CD4-positive, alpha-beta T cell treated with Interleukin-4 for 4 hours (primary cell): ENCODE data around the gene PDE11A.
"Not testable (repeated sequence)": the region's sequence is repeated elsewhere in the genome, so short reads cannot be mapped to it uniquely, and the experiment has no call there.

Source experiments
- DNase-seq: peaks from one replicate; pipeline ENCODE4 v3.0.0-alpha.2; 2020

The PDE11A gene

GRCh38 chr2:177808984-177809809 is 263.4 kb downstream of the PDE11A start:
- no peak for DNase-seq

GRCh38 chr2:177806025-177806424 is 266.6 kb downstream of the PDE11A start:
- no peak for DNase-seq

GRCh38 chr2:177799531-177799930 is 273.0 kb downstream of the PDE11A start:
- no peak for DNase-seq

GRCh38 chr2:177797808-177798207 is 274.8 kb downstream of the PDE11A start:
- no peak for DNase-seq

- no peak for DNase-seq
Measured at GRCh38 chr2:177796654-177797415, 275.7 kb downstream of the PDE11A start.

GRCh38 chr2:177796011-177796410 is 276.6 kb downstream of the PDE11A start:
- no peak for DNase-seq

GRCh38 chr2:177785143-177785542 is 287.4 kb downstream of the PDE11A start:
- not testable (repeated sequence) for DNase-seq

GRCh38 chr2:177784745-177785067 is 287.9 kb downstream of the PDE11A start:
- no peak for DNase-seq

GRCh38 chr2:177783835-177784744 is 288.5 kb downstream of the PDE11A start:
- DNase-seq: peak; percentile 24

GRCh38 chr2:177783091-177783490 is 289.5 kb downstream of the PDE11A start:
- no peak for DNase-seq

- no peak for DNase-seq
Measured at GRCh38 chr2:177782613-177783012, 290.0 kb downstream of the PDE11A start.

GRCh38 chr2:177778472-177778871 is 294.1 kb downstream of the PDE11A start:
- no peak for DNase-seq

GRCh38 chr2:177772529-177772928 is 300.0 kb downstream of the PDE11A start:
- peak; percentile 37 for DNase-seq

GRCh38 chr2:177771191-177771590 is 301.4 kb downstream of the PDE11A start:
- no peak for DNase-seq

GRCh38 chr2:177767768-177768167 is 304.8 kb downstream of the PDE11A start:
- no peak for DNase-seq

- DNase-seq: no peak
Measured at GRCh38 chr2:177765698-177766097, 306.9 kb downstream of the PDE11A start.

- DNase-seq: peak; percentile 67
Measured at GRCh38 chr2:177763531-177764265, 308.9 kb downstream of the PDE11A start.

- DNase-seq: no peak
Measured at GRCh38 chr2:177759443-177759842, 313.1 kb downstream of the PDE11A start.

- DNase-seq: no peak
Measured at GRCh38 chr2:177758591-177759371, 313.8 kb downstream of the PDE11A start.

- DNase-seq: no peak
Measured at GRCh38 chr2:177756336-177756735, 316.2 kb downstream of the PDE11A start.

- DNase-seq: no peak
Measured at GRCh38 chr2:177754492-177754873, 318.1 kb downstream of the PDE11A start.
